Measurements from ENCODE around the gene SIGLEC15.

DNA sequence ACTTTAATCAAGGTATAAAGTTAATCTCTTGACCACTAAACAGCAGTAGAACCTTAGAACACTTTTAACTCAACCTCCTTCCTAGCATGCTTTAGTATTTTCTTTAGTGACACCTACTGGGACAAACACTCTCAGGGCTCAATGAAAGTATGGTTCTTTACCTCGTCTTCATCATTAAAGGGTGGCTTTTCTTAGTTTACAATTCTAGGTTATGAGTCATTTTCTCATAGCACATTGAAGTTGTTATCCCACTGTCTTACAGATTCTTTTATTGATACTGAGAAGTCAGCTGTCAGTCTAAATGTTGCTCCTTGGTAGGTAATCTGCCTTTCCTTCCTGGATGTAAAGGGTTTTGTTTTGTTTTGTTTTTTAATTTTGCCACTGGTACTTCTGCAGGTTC, 38.0 kb downstream of the SIGLEC15 start:
- TF ChIP-seq, protein P1, sequence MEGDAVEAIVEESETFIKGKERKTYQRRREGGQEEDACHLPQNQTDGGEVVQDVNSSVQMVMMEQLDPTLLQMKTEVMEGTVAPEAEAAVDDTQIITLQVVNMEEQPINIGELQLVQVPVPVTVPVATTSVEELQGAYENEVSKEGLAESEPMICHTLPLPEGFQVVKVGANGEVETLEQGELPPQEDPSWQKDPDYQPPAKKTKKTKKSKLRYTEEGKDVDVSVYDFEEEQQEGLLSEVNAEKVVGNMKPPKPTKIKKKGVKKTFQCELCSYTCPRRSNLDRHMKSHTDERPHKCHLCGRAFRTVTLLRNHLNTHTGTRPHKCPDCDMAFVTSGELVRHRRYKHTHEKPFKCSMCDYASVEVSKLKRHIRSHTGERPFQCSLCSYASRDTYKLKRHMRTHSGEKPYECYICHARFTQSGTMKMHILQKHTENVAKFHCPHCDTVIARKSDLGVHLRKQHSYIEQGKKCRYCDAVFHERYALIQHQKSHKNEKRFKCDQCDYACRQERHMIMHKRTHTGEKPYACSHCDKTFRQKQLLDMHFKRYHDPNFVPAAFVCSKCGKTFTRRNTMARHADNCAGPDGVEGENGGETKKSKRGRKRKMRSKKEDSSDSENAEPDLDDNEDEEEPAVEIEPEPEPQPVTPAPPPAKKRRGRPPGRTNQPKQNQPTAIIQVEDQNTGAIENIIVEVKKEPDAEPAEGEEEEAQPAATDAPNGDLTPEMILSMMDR (IDR thresholded peaks at IDR 0.05 in 2 of 3, conservative IDR thresholded peaks at IDR 0.05 in 1 of 3; ENCODE audit: borderline replicate concordance in 1 of 3, insufficient read depth in 1 of 3, low read depth in 2 of 3, low read length in 2 of 3) = no peak
- TF ChIP-seq ELF1 (IDR thresholded peaks at IDR 0.05; ENCODE audit: borderline replicate concordance, low read depth) (no peak), JUND (IDR thresholded peaks at IDR 0.05) (no peak), SRF (IDR thresholded peaks at IDR 0.05; ENCODE audit: low read depth) (no peak), CEBPB (IDR thresholded peaks at IDR 0.05; ENCODE audit: low read depth) (no peak), POLR2AphosphoS5 (IDR thresholded peaks at IDR 0.05; ENCODE audit: low read depth, low read length) (no peak), ZFX (IDR thresholded peaks at IDR 0.05) (no peak), EZH2 (IDR thresholded peaks at IDR 0.05) (no peak), YY1 (IDR thresholded peaks at IDR 0.05; ENCODE audit: extremely low read depth, insufficient replicate concordance, low read depth, low read length) (no peak), TCF7L2 (IDR thresholded peaks at IDR 0.05; ENCODE audit: borderline replicate concordance, extremely low read depth, insufficient read depth, insufficient read length) (no peak), ZNF274 (IDR thresholded peaks at IDR 0.05; ENCODE audit: low read depth, low read length) (no peak)
